WI38 (cell line): Measurements from ENCODE around the gene KRTCAP2.

Experiments
- H3K4me3 ChIP-seq: 2 replicates; pipeline ENCODE4 v1.5.1; 2011; ENCODE audit warnings: low read depth, mild to moderate bottlenecking, control low read depth, low read length
- CTCF ChIP-seq: IDR thresholded peaks from 2 replicates; pipeline ENCODE4 v1.5.1; 2012; ENCODE audit warnings: low read depth, mild to moderate bottlenecking, control low read depth, low read length

KRTCAP2 gene

DNA sequence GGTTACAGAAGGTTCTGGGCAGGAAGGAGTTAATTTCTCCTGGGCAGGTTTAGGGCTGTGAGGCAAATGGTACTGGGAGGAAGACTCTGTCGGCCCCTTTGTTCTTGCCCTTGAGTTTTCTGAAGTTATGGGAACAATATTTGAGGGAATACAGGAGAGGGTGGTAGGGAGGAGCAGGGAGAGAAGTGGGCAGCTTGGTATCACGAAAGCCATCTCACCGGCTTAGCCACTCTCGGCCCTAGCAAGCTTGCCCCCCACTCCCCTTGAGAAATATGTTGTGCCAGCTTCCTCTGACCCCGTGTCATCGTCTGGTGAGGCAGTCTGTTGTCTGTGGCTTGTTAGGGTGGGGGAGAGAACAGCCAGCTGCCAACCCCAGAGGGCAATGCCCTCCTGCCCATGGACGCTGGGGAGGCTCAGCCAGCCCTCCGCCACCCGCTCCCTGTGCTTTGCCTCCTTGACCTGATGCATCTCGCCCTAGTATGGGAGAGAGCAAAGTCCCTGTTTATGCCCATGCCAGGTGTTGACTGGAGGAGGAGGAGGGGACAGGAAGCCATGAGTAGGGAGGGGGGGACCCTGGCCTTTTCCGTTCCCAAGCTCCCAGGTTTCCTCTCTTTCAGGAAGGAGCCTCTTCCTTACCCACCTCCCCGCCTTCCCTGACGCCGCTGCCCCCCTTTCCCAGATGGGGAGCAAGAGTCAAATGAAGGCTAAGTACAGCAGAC is 44.2 kb downstream of the KRTCAP2 start:
- no peak for TF ChIP-seq CTCF
- H3K4me3 ChIP-seq = no peak overlapping the region

GRCh38 chr1:155127967-155128754 is 44.9 kb downstream of the KRTCAP2 start:
- no peak for TF ChIP-seq CTCF
- H3K4me3 ChIP-seq = peak overlapping the region; percentile 50

DNA sequence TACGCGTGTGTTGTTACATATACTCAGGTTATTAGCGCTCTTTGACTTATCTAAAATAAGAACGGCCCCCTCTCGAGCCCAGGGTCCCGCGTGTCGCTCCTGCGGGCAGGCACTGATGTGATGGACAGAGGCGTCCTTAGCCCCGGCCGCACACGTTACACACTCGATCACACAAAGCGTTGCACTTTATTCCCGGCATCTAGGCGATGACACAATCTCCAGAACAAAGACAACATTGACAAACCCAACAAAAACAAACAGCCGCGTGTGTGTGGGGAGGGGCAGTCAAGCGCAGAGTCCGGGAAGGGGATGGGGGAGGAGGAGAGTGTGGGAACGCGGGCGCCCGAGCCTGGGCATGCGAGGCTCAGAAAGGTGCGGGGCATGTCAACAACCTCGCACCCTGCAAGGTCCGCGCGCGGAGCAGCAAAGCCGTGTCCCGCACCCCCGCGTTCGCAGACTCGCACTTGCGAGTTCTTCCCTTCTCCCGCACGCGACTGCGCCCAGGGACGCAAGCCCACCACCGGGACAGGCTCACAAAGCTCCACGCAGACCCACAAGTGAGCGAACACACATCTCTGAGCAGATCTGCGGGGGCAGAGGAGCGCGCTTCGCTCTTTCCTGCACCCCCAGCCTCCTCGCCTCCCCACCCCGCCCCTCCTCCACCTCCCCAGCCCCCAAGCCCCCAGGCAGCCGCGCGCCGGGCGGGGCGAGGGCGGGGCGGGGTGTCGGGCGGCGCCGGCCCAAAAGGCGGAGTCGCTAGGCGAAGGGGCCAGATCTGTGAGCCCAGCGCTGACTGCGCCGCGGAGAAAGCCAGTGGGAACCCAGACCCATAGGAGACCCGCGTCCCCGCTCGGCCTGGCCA is 45.8 kb downstream of the KRTCAP2 start, which contains the start of gene EFNA1:
EFNA1 (plus strand) TSS at position 772 of the 862 bp plus-strand sequence. CDS start 102 bp downstream, outside the sequence.
- TF ChIP-seq CTCF = no peak
- peak within 1 kb of the TSS; percentile 50 for H3K4me3 ChIP-seq

DNA sequence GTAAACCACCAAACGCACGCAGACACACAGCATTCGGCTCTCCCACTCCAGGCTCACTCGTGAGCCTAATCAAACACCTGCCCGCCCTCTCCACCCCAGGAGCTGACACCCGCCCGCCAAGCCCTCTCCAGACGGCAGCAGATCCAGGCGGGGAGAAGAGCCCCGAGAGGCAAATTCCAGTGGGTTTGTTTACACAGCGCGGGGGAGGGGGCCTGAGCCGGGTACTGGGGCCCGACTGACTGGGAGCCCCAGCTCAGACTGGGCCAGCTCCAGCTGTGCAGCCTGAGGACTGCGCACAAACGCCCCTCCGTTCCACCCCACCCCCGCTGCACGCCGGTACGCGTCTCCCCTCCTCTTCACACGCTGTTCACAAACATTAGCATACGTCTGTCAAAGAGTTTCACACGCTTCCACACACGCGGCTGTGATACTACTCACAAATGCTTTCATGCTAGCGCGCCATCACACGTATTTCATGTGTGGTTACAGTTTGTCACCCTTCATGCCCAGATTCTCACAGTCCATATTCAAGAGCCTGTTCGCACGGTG is 46.5 kb downstream of the KRTCAP2 start:
- TF ChIP-seq CTCF = no peak
- peak overlapping the region; percentile 50 for H3K4me3 ChIP-seq

DNA sequence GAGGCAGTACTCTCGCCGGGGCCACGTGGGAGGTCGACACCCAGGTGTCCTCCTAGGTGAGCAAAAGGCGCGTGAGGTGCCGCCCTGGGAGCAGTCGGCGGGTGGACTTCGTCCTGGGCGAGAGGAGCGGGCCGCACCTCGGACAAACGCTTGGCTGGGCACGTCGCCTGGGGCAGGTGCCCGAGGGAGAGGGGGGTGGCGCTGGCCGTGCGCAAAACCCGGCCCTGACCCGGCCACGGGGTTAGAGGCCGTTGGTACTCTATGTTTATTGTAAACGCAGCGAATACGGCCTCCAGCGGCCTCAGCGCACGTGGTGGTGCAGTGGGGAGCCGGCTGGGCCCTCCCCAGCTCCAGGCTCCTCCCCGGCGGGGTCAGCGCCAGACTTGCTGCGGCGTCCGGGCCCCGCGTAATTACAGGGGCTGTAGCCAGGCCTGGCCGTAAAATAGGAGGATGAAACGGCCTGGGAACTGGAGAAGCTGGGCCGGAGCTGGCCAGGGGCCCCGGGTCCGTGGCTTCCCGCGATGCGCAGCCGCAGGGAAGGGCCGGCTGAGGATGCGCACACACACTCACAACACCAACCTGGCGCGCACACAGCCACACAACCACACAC is 47.1 kb downstream of the KRTCAP2 start:
- H3K4me3 ChIP-seq = no peak overlapping the region
- TF ChIP-seq CTCF = no peak

DNA sequence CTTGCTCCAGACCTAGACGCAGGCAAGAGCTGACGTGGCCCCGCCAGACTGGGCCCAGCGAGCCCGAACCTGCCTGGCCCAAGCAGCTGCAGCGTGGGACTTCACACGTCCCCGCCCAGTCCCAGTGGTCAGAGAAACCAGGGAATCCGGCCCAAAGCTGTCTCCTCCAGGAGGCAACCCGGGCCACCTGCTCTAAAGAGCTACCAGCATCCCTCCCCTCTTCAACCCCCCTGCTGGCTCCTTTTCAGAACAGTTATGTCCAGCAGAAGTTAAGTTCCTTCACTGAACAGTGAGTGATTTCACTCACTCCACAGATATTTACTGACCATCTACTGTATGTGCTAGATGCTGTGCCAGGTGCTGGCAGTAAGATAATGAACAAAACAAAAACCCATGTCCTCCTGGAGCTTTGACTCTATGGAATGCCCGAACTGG is 47.6 kb downstream of the KRTCAP2 start:
- no peak overlapping the region for H3K4me3 ChIP-seq
- TF ChIP-seq CTCF = no peak
